Right cardiac atrium (tissue), 5 donors: Measurements from ENCODE around the gene PADI2. TPM values are rescaled to one million over a fixed set of nuclear protein-coding genes. Genes with fewer than 3 reads are reported as not detected.
"Not testable (repeated sequence)": the region's sequence is repeated elsewhere in the genome, so short reads cannot be mapped to it uniquely, and the experiment has no call there.

Experiments
- ATAC-seq, 2 donors: fragments of 200-7000 bp; cut with Tn5 transposase; one replicate each; pipeline versions ENCODE4 v1.8.0 to v1.9.1; 2020; ENCODE audit warnings: moderate library complexity in 2 of 2, mild to moderate bottlenecking in 1 of 2
- DNase-seq, 3 donors: peaks; one replicate each; pipeline ENCODE4 v3.0.0-alpha.2; 2020
- H3K27ac ChIP-seq: one replicate; pipeline ENCODE4 v1.5.1; 2013; ENCODE audit warnings: mild to moderate bottlenecking, low read length, control low read depth, moderate library complexity
- H3K27me3 ChIP-seq: one replicate; pipeline ENCODE4 v1.6.1; 2013; ENCODE audit not compliant: control insufficient read depth, insufficient read depth
- H3K4me1 ChIP-seq: one replicate; pipeline ENCODE4 v1.6.1; 2013; ENCODE audit warnings: low read length; ENCODE audit not compliant: control insufficient read depth, insufficient read depth
- H3K4me3 ChIP-seq: one replicate; pipeline ENCODE4 v1.5.1; 2013; ENCODE audit warnings: low read length, control low read depth
- H3K9me3 ChIP-seq: one replicate; pipeline ENCODE4 v1.6.1; 2013; ENCODE audit warnings: low read length; ENCODE audit not compliant: control insufficient read depth
- WGBS: extraction: QIAGEN DNeasy Blood & Tissue Kit; methylation state at CpG from one replicate; pipeline ENCODE4 v1.1.7; 2013; 5-methylcytosine and 5-hydroxymethylcytosine counted together
- intact Hi-C, 4 donors: fragments of 100-400 bp; cut with DNase I; formaldehyde crosslinking; loops; one replicate each; pipeline versions ENCODE4 v1.11.0 to v1.14.0; 2022 to 2023
- polyA plus RNA-seq: library from polyadenylated mRNA; stranded (reverse); fragments of 200-250 nt; gene quantifications from one replicate; pipeline ENCODE4 v1.2.3, GENCODE V29; 2013
- total RNA-seq, 4 donors: library from RNA; stranded (reverse); fragmentation: NEBNext Ultra II Directional; extraction: Animal tissue kit (Norgen Biotek cat#: 25700); gene quantifications; one replicate each; pipeline ENCODE4 v1.2.1, GENCODE V29; 2021
- donor health status: healthy with polysubstance abuse.
- donor health status: DM: no; HTN: yes; CAD: no.
- donor health status: DM: no; HTN: no; CAD: no.
- donor health status: DM: no; HTN: yes; CAD: no; lungs with severe emphysema.
- donor health status: DM: yes; HTN: yes; CAD: no.

Gene PADI2
- total and polyA plus RNA-seq, 5 donors: 0.07 to 0.68 (median 0.25) TPM

DNA sequence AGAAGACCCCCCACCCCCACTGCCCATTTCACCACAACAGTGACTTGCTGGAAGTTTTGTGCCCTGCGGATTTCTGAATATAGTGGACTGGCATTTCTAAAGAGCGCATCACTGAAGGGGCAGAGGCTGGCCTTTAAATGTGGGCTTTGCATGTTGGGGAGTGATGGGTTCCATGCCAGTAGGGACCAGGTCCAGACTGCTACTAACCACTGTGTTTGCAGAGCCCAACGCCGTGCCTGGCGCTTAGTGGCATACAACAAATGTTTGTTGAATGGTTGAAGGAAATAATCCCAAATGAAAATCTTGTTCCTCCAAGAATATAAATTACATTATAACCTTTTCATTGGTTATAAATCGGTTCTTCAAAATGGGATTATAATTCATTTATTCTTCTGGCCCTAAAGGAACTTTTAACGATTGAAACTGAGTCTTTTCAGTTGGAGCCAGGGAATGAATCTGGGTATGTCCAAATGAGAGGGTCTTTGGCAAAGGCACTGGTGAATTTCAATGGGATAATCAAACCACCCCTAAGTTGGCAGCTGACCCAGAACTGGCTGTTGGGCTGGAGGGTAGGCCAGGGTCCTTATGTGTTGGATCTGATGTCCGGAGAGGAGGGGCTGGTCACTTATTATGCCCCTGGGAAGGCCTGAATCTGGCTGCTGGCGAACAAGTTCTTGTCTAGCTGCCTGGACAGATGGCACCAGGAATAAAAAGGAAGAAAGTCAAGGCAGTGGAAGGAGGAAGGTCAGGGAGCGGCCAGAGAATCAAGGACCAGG is 51.6 kb downstream of the PADI2 start:
- Histone ChIP-seq H3K9me3 (no peaks in the 10 kb centered on the region), H3K4me3 (no peak overlapping the region), H3K27me3 (no peaks in the 10 kb centered on the region), H3K4me1 (no peaks in the 10 kb centered on the region), H3K27ac (no peak overlapping the region)
- WGBS: 77% methylated on average over 10 of the region's 10 CpGs
- intact Hi-C loops: no loop called here
- no peak for DNase-seq
- no peak for ATAC-seq

DNA sequence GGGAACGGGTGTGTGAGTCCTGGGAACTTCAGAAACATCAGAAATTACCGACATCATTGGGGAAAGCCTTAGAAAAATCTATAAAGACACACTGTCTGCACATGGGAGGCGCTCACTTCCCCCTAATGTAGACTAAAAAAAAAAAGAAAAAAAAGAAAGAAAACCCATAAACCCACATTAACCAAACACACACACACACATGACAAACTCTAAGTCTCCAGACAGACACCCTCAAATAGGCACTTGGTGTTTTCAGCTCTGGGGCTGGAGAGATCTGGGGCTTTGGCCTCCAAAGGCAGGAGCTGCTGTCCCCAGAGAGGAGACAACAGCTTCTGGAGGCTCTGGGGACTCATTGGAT is 52.2 kb downstream of the PADI2 start:
- DNase-seq (no peak), ATAC-seq (no peak)
- Histone ChIP-seq H3K4me1 (no peaks in the 10 kb centered on the region), H3K27ac (no peak overlapping the region), H3K4me3 (no peak overlapping the region), H3K27me3 (no peaks in the 10 kb centered on the region), H3K9me3 (no peaks in the 10 kb centered on the region)
- intact Hi-C loops: no loop called here
- WGBS: 71% methylated on average over 3 of the region's 3 CpGs

GRCh38 chr1:17066361-17067068 is 52.7 kb downstream of the PADI2 start:
- 84% methylated on average over 11 of the region's 11 CpGs for WGBS
- ATAC-seq (no peak), DNase-seq (no peak)
- no peak overlapping the region for H3K27ac ChIP-seq
- H3K4me1 ChIP-seq: no peaks in the 10 kb centered on the region
- intact Hi-C loops: no loop called here
- H3K9me3 ChIP-seq: no peaks in the 10 kb centered on the region
- H3K4me3 ChIP-seq: no peak overlapping the region
- no peaks in the 10 kb centered on the region for H3K27me3 ChIP-seq

GRCh38 chr1:17065666-17066065 is 53.6 kb downstream of the PADI2 start:
- 80% methylated on average over 7 of the region's 7 CpGs for WGBS
- intact Hi-C loops: no loop called here

DNA sequence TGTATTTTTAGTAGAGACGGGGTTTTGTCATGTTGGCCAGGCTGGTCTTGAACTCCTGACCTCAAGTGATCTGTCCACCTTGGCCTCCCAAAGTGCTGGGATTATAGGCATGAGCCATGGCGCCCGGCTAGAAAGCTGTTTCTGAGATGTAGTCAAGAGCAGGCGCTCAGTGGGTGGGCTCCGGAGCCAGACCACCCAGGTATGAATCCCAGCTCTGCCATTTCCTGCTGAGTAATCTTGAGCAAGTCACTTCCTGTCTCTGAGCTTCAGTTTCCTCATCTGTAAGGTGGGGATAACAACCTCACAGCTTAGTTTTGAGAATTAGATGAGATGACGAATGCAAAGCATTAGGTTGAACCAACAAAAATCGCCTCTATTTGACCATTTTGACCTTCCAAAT is 56.5 kb downstream of the PADI2 start:
- not testable (repeated sequence) for H3K4me3 ChIP-seq, H3K27me3 ChIP-seq, H3K4me1 ChIP-seq, H3K9me3 ChIP-seq, DNase-seq, H3K27ac ChIP-seq, ATAC-seq
- intact Hi-C loops: loop anchor here in 3 of 4 donors (5.0 kb wide), 1 partner anchor 175 kb away; no protein-coding TSS in a partner anchor
- 69% methylated on average over 7 of the region's 7 CpGs for WGBS

More at GRCh38 chr1:17065666-17066065, 53.6 kb downstream of the PADI2 start:
- Histone ChIP-seq H3K4me3 (no peak overlapping the region), H3K27ac (no peak overlapping the region), H3K4me1 (no peaks in the 10 kb centered on the region), H3K27me3 (no peaks in the 10 kb centered on the region), H3K9me3 (no peaks in the 10 kb centered on the region)
- ATAC-seq (no peak), DNase-seq (no peak)

- Histone ChIP-seq H3K27ac (no peak overlapping the region), H3K27me3 (no peaks in the 10 kb centered on the region), H3K9me3 (no peaks in the 10 kb centered on the region), H3K4me1 (no peaks in the 10 kb centered on the region), H3K4me3 (no peak overlapping the region)
- intact Hi-C loops: loop anchor here in 3 of 4 donors (5.0 kb wide), 1 partner anchor 175 kb away; no protein-coding TSS in a partner anchor
- WGBS: 62% methylated on average over 2 of the region's 2 CpGs
- no peak for DNase-seq
- ATAC-seq: no peak
Observed at GRCh38 chr1:17061892-17062291, 57.4 kb downstream of the PADI2 start.

GRCh38 chr1:17061486-17061885 is 57.8 kb downstream of the PADI2 start:
- Histone ChIP-seq H3K4me3 (no peak overlapping the region), H3K4me1 (no peaks in the 10 kb centered on the region), H3K27ac (no peak overlapping the region), H3K27me3 (no peaks in the 10 kb centered on the region), H3K9me3 (no peaks in the 10 kb centered on the region)
- no peak for ATAC-seq
- intact Hi-C loops: loop anchor here in 3 of 4 donors (5.0 kb wide), 1 partner anchor 176 kb away; no protein-coding TSS in a partner anchor
- WGBS: 70% methylated on average over 3 of the region's 3 CpGs
- DNase-seq: no peak

GRCh38 chr1:17060306-17060749 is 58.9 kb downstream of the PADI2 start:
- no peaks in the 10 kb centered on the region for H3K9me3 ChIP-seq
- DNase-seq (no peak), ATAC-seq (no peak)
- WGBS: 42% methylated on average over 11 of the region's 11 CpGs
- H3K27ac ChIP-seq: no peak overlapping the region
- no peaks in the 10 kb centered on the region for H3K4me1 ChIP-seq
- intact Hi-C loops: loop anchor here in 3 of 4 donors (5.0 kb wide), 1 partner anchor 177 kb away; no protein-coding TSS in a partner anchor
- H3K27me3 ChIP-seq: no peaks in the 10 kb centered on the region
- no peak overlapping the region for H3K4me3 ChIP-seq

DNA sequence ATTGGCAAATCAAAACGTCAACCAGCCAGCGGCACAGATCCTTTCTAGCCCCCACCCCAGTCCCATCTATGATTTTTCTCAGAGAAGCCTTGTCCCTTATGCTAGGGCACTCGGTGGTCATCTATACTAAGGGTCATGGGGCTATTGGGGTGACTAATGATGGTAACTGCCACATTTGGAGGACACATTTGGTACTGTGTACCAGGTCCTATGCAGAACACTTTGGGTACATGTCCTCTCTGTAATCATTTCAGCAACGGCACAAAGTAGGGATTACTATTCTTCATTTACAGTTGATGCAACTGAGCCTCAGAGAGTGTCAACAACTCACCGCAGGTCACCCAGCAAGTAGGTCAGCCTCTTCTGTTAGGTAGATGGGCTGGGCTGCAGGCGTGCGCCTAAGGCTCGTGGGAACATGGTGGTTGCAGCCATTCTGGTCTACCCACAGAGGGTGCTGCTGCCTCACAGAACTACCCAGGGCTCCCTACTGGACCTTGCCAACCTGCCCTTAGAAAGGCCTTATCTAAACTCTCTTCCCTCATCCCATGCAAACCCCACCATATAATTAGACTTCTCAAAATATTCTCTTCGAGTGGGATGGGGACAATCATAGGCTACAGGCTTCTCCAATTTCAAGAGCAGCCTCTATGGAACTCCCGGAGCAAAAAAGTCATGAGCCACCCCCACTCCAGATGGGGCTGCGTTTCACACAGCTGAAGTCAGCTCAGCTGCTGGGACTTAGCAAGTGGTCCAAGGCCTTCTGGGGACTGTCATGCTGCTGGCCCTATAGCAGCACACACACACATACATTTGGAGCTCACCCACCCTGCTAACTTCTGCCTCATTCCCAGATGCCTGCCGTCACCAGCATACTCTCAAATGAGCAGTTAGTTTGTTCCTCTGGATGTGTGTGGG is 59.6 kb downstream of the PADI2 start:
- Histone ChIP-seq H3K9me3 (no peaks in the 10 kb centered on the region), H3K27ac (no peak overlapping the region), H3K4me1 (no peaks in the 10 kb centered on the region), H3K4me3 (no peak overlapping the region), H3K27me3 (no peaks in the 10 kb centered on the region)
- ATAC-seq: peak; percentile 76 to 83
- WGBS: 33% methylated on average over 12 of the region's 12 CpGs
- intact Hi-C loops: loop anchor here in 3 of 4 donors (5.0 kb wide), 1 partner anchor 178 kb away; no protein-coding TSS in a partner anchor
- peak; percentile 43 to 75 (median 72) for DNase-seq

DNA sequence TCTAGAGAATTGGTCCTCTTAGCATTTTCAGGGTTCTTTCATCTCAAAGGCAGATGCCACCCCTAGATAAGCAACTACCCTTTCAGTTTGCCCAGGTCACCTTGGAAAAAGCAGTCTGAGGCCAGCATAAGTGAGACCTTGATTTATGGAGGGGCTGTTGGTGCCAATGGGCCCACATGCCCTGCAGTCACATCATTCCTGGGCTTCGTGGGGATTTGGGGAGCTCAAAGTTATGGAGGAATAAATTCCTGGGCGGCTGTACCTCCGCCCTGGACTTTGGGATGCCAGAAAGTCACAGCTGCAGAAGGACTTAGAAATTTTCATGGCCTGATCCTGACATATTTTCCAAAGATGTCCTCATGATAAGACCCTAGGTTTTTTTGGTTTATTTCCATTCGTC is 62.7 kb downstream of the PADI2 start:
- ATAC-seq (no peak), DNase-seq (no peak)
- Histone ChIP-seq H3K27me3 (no peaks in the 10 kb centered on the region), H3K4me1 (no peaks in the 10 kb centered on the region), H3K4me3 (no peak overlapping the region), H3K9me3 (no peaks in the 10 kb centered on the region), H3K27ac (no peak overlapping the region)
- 80% methylated on average over 4 of the region's 4 CpGs for WGBS
- intact Hi-C loops: no loop called here
